HepG2 (cell line): Measurements from ENCODE around the gene SPACA4. TPM values are rescaled to one million over a fixed set of nuclear protein-coding genes. Genes with fewer than 3 reads are reported as not detected.
A peak's percentile ranks its signal among the peaks of the same experiment; 100 is the strongest.

Experiments
- CEBPB ChIP-seq: IDR thresholded peaks from 2 replicates; pipeline ENCODE4 v1.6.1; 2011; ENCODE audit warnings: low read depth, low read length, improper control_type of control experiment, borderline replicate concordance
- CSRNP2 ChIP-seq: sonication (generic); formaldehyde crosslinking; conservative IDR thresholded peaks from 2 replicates; pipeline ENCODE4 v1.8.0; 2022; ENCODE audit warnings: low read depth, missing genetic modification reagents
- ELF3 ChIP-seq: IDR thresholded peaks from 2 replicates; pipeline ENCODE4 v1.6.1; 2016; ENCODE audit warnings: missing genetic modification reagents, missing compliant biosample characterization
- MAFF ChIP-seq: IDR thresholded peaks from 2 replicates; pipeline ENCODE4 v1.6.1; 2011; ENCODE audit warnings: low read depth, low read length, improper control_type of control experiment
- MEIS1 ChIP-seq: sonication (generic); formaldehyde crosslinking; IDR thresholded peaks from 2 replicates; pipeline ENCODE4 v1.9.0; 2021; ENCODE audit warnings: mild to moderate bottlenecking, missing genetic modification reagents, moderate library complexity, borderline replicate concordance
- RNF219 ChIP-seq: sonication (generic); formaldehyde crosslinking; IDR thresholded peaks from 2 replicates; pipeline ENCODE4 v1.5.0; 2020; ENCODE audit warnings: mild to moderate bottlenecking, missing genetic modification reagents
- RXRB ChIP-seq: IDR thresholded peaks from 2 replicates; pipeline ENCODE4 v1.6.1; 2016; ENCODE audit warnings: borderline replicate concordance, missing genetic modification reagents, missing compliant biosample characterization
- SKIL ChIP-seq: sonication (generic); formaldehyde crosslinking; IDR thresholded peaks from 2 replicates; pipeline ENCODE4 v1.8.0; 2022; ENCODE audit warnings: missing genetic modification reagents, mild to moderate bottlenecking, moderate library complexity, borderline replicate concordance
- ZNF124 ChIP-seq: sonication (generic); formaldehyde crosslinking; IDR thresholded peaks from 2 replicates; pipeline ENCODE4 v1.4.0; 2020; ENCODE audit warnings: missing genetic modification reagents
- ZNF318 ChIP-seq: sonication (generic); formaldehyde crosslinking; IDR thresholded peaks from 2 replicates; pipeline ENCODE4 v1.4.0; 2020; ENCODE audit warnings: mild to moderate bottlenecking, missing genetic modification reagents
- ZNF503 ChIP-seq: sonication (generic); formaldehyde crosslinking; IDR thresholded peaks from 2 replicates; pipeline ENCODE4 v1.4.0; 2020; ENCODE audit warnings: missing genetic modification reagents
- polyA plus RNA-seq, 8 experiments: library from polyadenylated mRNA; depleted of rRNA in 3 of 8; stranded (reverse) in 7 of 8; unstranded in 1 of 8; fragments of >200 nt; fragmentation: Illumina TruSeq in 4 of 8; extraction: Trizol in 4 of 8; gene quantifications; 2 replicates each; pipeline versions ENCODE4 v1.2.1 to v1.2.3, GENCODE V29; 2011 to 2016; ENCODE audit warnings: low read depth in 4 of 8, missing spikeins in 1 of 8, mixed read lengths in 1 of 8; ENCODE audit not compliant: insufficient read depth in 1 of 8
- total RNA-seq, 5 experiments: library from RNA; depleted of rRNA; stranded (reverse); fragments of >200 nt; fragmentation: Illumina TruSeq; extraction: Trizol; gene quantifications; 2 replicates each; pipeline ENCODE4 v1.2.3, GENCODE V29; 2016; ENCODE audit warnings: low read depth in 1 of 5

SPACA4 gene
- total and polyA plus RNA-seq, 2 of the 13 experiments (the other 11 are each of a cell fraction or from before 2014, with no cell fraction given) = not detected

GRCh38 chr19:48618916-48619691 lies 12.6 kb downstream of the SPACA4 start, which contains the start of the genes RPL18 and SPHK2 (continued):
- no peak for TF ChIP-seq ZNF318 (CRISPR knock-in tag)
- 0 out of 2 replicates have a peak, but pooled peaks have one; percentile 53 for TF ChIP-seq SKIL (CRISPR knock-in tag)
- peak; percentile 86; the same call in 1 of the 2 replicates for TF ChIP-seq MEIS1 (CRISPR knock-in tag)
- TF ChIP-seq RNF219 (CRISPR knock-in tag) = no peak
- peak; percentile 86; the same call in 1 of the 2 replicates for TF ChIP-seq ZNF124
- TF ChIP-seq ELF3 (CRISPR knock-in tag) = peak; percentile 91
- peak; percentile 90 for TF ChIP-seq RXRB (CRISPR knock-in tag)
- no peak for TF ChIP-seq CSRNP2
- no peak; the same call in 1 of the 2 replicates for TF ChIP-seq ZNF503 (CRISPR knock-in tag)
- TF ChIP-seq CEBPB = no peak
- TF ChIP-seq MAFF = no peak
